ENCODE measurements around the gene CD58.

The CD58 gene

GRCh38 chr1:116546354-116546977, 24.4 kb downstream of the CD58 start (continued):
- TF ChIP-seq CSRNP3 (CRISPR knock-in tag; IDR thresholded peaks at IDR 0.05), result no peak
- TF ChIP-seq OSR1 (CRISPR knock-in tag; IDR thresholded peaks at IDR 0.05), result no peak
- TF ChIP-seq PATZ1 (CRISPR knock-in tag; IDR thresholded peaks at IDR 0.05; ENCODE audit: borderline replicate concordance), result no peak
- no peak for TF ChIP-seq ZNF70 (CRISPR knock-in tag; IDR thresholded peaks at IDR 0.05)
- no peak for TF ChIP-seq CREB5 (CRISPR knock-in tag; IDR thresholded peaks at IDR 0.05; ENCODE audit: low read depth)

GRCh38 chr1:116545359-116545705, 25.5 kb downstream of the CD58 start:
- no peak for ATAC-seq

More at GRCh38 chr1:116545359-116545705, 25.5 kb downstream of the CD58 start:
- TF ChIP-seq ZNF565 (CRISPR knock-in tag; conservative IDR thresholded peaks at IDR 0.05; ENCODE audit: low read depth) (no peak), ISL1 (CRISPR knock-in tag; IDR thresholded peaks at IDR 0.05) (no peak), CSRNP3 (CRISPR knock-in tag; IDR thresholded peaks at IDR 0.05) (no peak), ESRRG (CRISPR knock-in tag; IDR thresholded peaks at IDR 0.05) (no peak), OSR1 (CRISPR knock-in tag; IDR thresholded peaks at IDR 0.05) (no peak), PPARA (CRISPR knock-in tag; IDR thresholded peaks at IDR 0.05; ENCODE audit: borderline replicate concordance) (no peak), PATZ1 (CRISPR knock-in tag; IDR thresholded peaks at IDR 0.05; ENCODE audit: borderline replicate concordance) (no peak), RARB (CRISPR knock-in tag; IDR thresholded peaks at IDR 0.05) (no peak), SNAI2 (CRISPR knock-in tag; IDR thresholded peaks at IDR 0.05) (no peak), TSHZ2 (CRISPR knock-in tag; IDR thresholded peaks at IDR 0.05) (no peak), GLIS3 (CRISPR knock-in tag; IDR thresholded peaks at IDR 0.05) (no peak), ARNTL (CRISPR knock-in tag; IDR thresholded peaks at IDR 0.05; ENCODE audit: borderline replicate concordance, low read depth) (no peak), ZNF8 (CRISPR knock-in tag; IDR thresholded peaks at IDR 0.05) (no peak), BACH2 (CRISPR knock-in tag; IDR thresholded peaks at IDR 0.05; ENCODE audit: borderline replicate concordance) (no peak), CSDC2 (CRISPR knock-in tag; IDR thresholded peaks at IDR 0.05) (no peak), ZFP30 (CRISPR knock-in tag; IDR thresholded peaks at IDR 0.05) (no peak)
